ENCODE data around the gene HAUS3.
"Not testable (repeated sequence)": the region's sequence is repeated elsewhere in the genome, so short reads cannot be mapped to it uniquely, and the experiment has no call there.

The HAUS3 gene

GRCh38 chr4:2284934-2285612 is 43.2 kb upstream of the HAUS3 start:
- Histone ChIP-seq H3K4me3 (ENCODE audit: low read length) (no peak overlapping the region), H3K36me3 (ENCODE audit: insufficient read depth, low read length) (no peaks in the 10 kb centered on the region), H3K9me3 (ENCODE audit: insufficient read depth, low read depth, low read length) (no peaks in the 10 kb centered on the region), H3K27ac (ENCODE audit: low read depth, low read length) (no peak overlapping the region), H3K27me3 (ENCODE audit: insufficient read depth, low read length) (no peaks in the 10 kb centered on the region), H3K4me1 (ENCODE audit: insufficient read depth, low read length) (no peaks in the 10 kb centered on the region), H3K9ac (ENCODE audit: low read depth, low read length) (no peak overlapping the region)
- 94% methylated on average over 15 of the region's 15 CpGs for WGBS

GRCh38 chr4:2284161-2284933 is 42.4 kb upstream of the HAUS3 start:
- no peaks in the 10 kb centered on the region for H3K9me3 ChIP-seq (ENCODE audit: insufficient read depth, low read depth, low read length)
- no peak overlapping the region for H3K4me3 ChIP-seq (ENCODE audit: low read length)
- WGBS, result 95% methylated on average over 23 of the region's 23 CpGs
- H3K27me3 ChIP-seq (ENCODE audit: insufficient read depth, low read length), result no peaks in the 10 kb centered on the region
- H3K9ac ChIP-seq (ENCODE audit: low read depth, low read length), result no peak overlapping the region
- no peaks in the 10 kb centered on the region for H3K4me1 ChIP-seq (ENCODE audit: insufficient read depth, low read length)
- no peak overlapping the region for H3K27ac ChIP-seq (ENCODE audit: low read depth, low read length)
- H3K36me3 ChIP-seq (ENCODE audit: insufficient read depth, low read length), result no peaks in the 10 kb centered on the region

- H3K27me3 ChIP-seq (ENCODE audit: insufficient read depth, low read length), result no peaks in the 10 kb centered on the region
- H3K36me3 ChIP-seq (ENCODE audit: insufficient read depth, low read length), result no peaks in the 10 kb centered on the region
- no peak overlapping the region for H3K9ac ChIP-seq (ENCODE audit: low read depth, low read length)
- H3K4me3 ChIP-seq (ENCODE audit: low read length), result no peak overlapping the region
- H3K27ac ChIP-seq (ENCODE audit: low read depth, low read length), result no peak overlapping the region
- H3K4me1 ChIP-seq (ENCODE audit: insufficient read depth, low read length), result no peaks in the 10 kb centered on the region
- H3K9me3 ChIP-seq (ENCODE audit: insufficient read depth, low read depth, low read length), result no peaks in the 10 kb centered on the region
- WGBS, result 94% methylated on average over 3 of the region's 3 CpGs
These were observed 41.3 kb upstream of the HAUS3 start for GRCh38 chr4:2283199-2283711.

- Histone ChIP-seq H3K4me3 (ENCODE audit: low read length) (no peak overlapping the region), H3K27me3 (ENCODE audit: insufficient read depth, low read length) (no peaks in the 10 kb centered on the region), H3K4me1 (ENCODE audit: insufficient read depth, low read length) (no peaks in the 10 kb centered on the region), H3K9me3 (ENCODE audit: insufficient read depth, low read depth, low read length) (no peaks in the 10 kb centered on the region), H3K27ac (ENCODE audit: low read depth, low read length) (no peak overlapping the region), H3K36me3 (ENCODE audit: insufficient read depth, low read length) (no peaks in the 10 kb centered on the region), H3K9ac (ENCODE audit: low read depth, low read length) (no peak overlapping the region)
- WGBS, result 85% methylated on average over 10 of the region's 10 CpGs
These were observed 39.8 kb upstream of the HAUS3 start for GRCh38 chr4:2281575-2282343.

GRCh38 chr4:2280531-2281300 is 38.8 kb upstream of the HAUS3 start:
- Histone ChIP-seq H3K9me3 (ENCODE audit: insufficient read depth, low read depth, low read length) (no peaks in the 10 kb centered on the region), H3K36me3 (ENCODE audit: insufficient read depth, low read length) (no peaks in the 10 kb centered on the region), H3K27me3 (ENCODE audit: insufficient read depth, low read length) (no peaks in the 10 kb centered on the region), H3K4me1 (ENCODE audit: insufficient read depth, low read length) (no peaks in the 10 kb centered on the region), H3K4me3 (ENCODE audit: low read length) (no peak overlapping the region), H3K27ac (ENCODE audit: low read depth, low read length) (no peak overlapping the region), H3K9ac (ENCODE audit: low read depth, low read length) (no peak overlapping the region)
- 92% methylated on average over 13 of the region's 13 CpGs for WGBS

- H3K9me3 ChIP-seq (ENCODE audit: insufficient read depth, low read depth, low read length), result no peaks in the 10 kb centered on the region
- no peak overlapping the region for H3K27ac ChIP-seq (ENCODE audit: low read depth, low read length)
- H3K4me3 ChIP-seq (ENCODE audit: low read length), result no peak overlapping the region
- WGBS, result 90% methylated on average over 9 of the region's 9 CpGs
- no peak overlapping the region for H3K9ac ChIP-seq (ENCODE audit: low read depth, low read length)
- H3K4me1 ChIP-seq (ENCODE audit: insufficient read depth, low read length), result no peaks in the 10 kb centered on the region
- H3K36me3 ChIP-seq (ENCODE audit: insufficient read depth, low read length), result no peaks in the 10 kb centered on the region
- H3K27me3 ChIP-seq (ENCODE audit: insufficient read depth, low read length), result no peaks in the 10 kb centered on the region
These were observed 36.0 kb upstream of the HAUS3 start for GRCh38 chr4:2277956-2278355.

GRCh38 chr4:2276581-2277325 is 34.8 kb upstream of the HAUS3 start:
- no peaks in the 10 kb centered on the region for H3K4me1 ChIP-seq (ENCODE audit: insufficient read depth, low read length)
- H3K36me3 ChIP-seq (ENCODE audit: insufficient read depth, low read length), result no peaks in the 10 kb centered on the region
- no peak overlapping the region for H3K27ac ChIP-seq (ENCODE audit: low read depth, low read length)
- H3K9me3 ChIP-seq (ENCODE audit: insufficient read depth, low read depth, low read length), result no peaks in the 10 kb centered on the region
- H3K27me3 ChIP-seq (ENCODE audit: insufficient read depth, low read length), result no peaks in the 10 kb centered on the region
- no peak overlapping the region for H3K4me3 ChIP-seq (ENCODE audit: low read length)
- no peak overlapping the region for H3K9ac ChIP-seq (ENCODE audit: low read depth, low read length)
- 96% methylated on average over 27 of the region's 30 CpGs for WGBS

- Histone ChIP-seq H3K9ac (ENCODE audit: low read depth, low read length) (no peak overlapping the region), H3K4me3 (ENCODE audit: low read length) (no peak overlapping the region), H3K27ac (ENCODE audit: low read depth, low read length) (no peak overlapping the region), H3K27me3 (ENCODE audit: insufficient read depth, low read length) (no peaks in the 10 kb centered on the region), H3K36me3 (ENCODE audit: insufficient read depth, low read length) (no peaks in the 10 kb centered on the region), H3K4me1 (ENCODE audit: insufficient read depth, low read length) (no peaks in the 10 kb centered on the region), H3K9me3 (ENCODE audit: insufficient read depth, low read depth, low read length) (no peaks in the 10 kb centered on the region)
- WGBS, result 94% methylated on average over 44 of the region's 44 CpGs
These were observed 33.8 kb upstream of the HAUS3 start for GRCh38 chr4:2275546-2276251.

- not testable (repeated sequence) for H3K27me3 ChIP-seq (ENCODE audit: insufficient read depth, low read length); H3K9ac ChIP-seq (ENCODE audit: low read depth, low read length); H3K36me3 ChIP-seq (ENCODE audit: insufficient read depth, low read length); H3K4me3 ChIP-seq (ENCODE audit: low read length); H3K9me3 ChIP-seq (ENCODE audit: insufficient read depth, low read depth, low read length); H3K4me1 ChIP-seq (ENCODE audit: insufficient read depth, low read length); H3K27ac ChIP-seq (ENCODE audit: low read depth, low read length)
- 91% methylated on average over 10 of the region's 10 CpGs for WGBS
These were observed 33.1 kb upstream of the HAUS3 start for GRCh38 chr4:2275044-2275397.
